NB4 (cell line): Measurements from ENCODE around the gene SRXN1.

ENCODE experiments used
- POLR2A ChIP-seq: IDR thresholded peaks from 2 replicates; pipeline ENCODE4 v1.6.1; 2011; ENCODE audit warnings: mild to moderate bottlenecking; ENCODE audit not compliant: insufficient read length; ENCODE audit errors: extremely low read depth
- TF ChIP-seq, protein P1 (sequence below): IDR thresholded peaks from one replicate; pipeline ENCODE4 v1.5.1; 2012; ENCODE audit warnings: low read depth, low read length

GRCh38 chr20:677957-678356 lies 25.0 kb upstream of the SRXN1 start:
- no peak for TF ChIP-seq POLR2A
- TF ChIP-seq, protein P1, sequence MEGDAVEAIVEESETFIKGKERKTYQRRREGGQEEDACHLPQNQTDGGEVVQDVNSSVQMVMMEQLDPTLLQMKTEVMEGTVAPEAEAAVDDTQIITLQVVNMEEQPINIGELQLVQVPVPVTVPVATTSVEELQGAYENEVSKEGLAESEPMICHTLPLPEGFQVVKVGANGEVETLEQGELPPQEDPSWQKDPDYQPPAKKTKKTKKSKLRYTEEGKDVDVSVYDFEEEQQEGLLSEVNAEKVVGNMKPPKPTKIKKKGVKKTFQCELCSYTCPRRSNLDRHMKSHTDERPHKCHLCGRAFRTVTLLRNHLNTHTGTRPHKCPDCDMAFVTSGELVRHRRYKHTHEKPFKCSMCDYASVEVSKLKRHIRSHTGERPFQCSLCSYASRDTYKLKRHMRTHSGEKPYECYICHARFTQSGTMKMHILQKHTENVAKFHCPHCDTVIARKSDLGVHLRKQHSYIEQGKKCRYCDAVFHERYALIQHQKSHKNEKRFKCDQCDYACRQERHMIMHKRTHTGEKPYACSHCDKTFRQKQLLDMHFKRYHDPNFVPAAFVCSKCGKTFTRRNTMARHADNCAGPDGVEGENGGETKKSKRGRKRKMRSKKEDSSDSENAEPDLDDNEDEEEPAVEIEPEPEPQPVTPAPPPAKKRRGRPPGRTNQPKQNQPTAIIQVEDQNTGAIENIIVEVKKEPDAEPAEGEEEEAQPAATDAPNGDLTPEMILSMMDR, result no peak
